Measurements from ENCODE around the gene ZNF599.
"Not testable (repeated sequence)": the region's sequence is repeated elsewhere in the genome, so short reads cannot be mapped to it uniquely, and the experiment has no call there.

The ZNF599 gene

DNA sequence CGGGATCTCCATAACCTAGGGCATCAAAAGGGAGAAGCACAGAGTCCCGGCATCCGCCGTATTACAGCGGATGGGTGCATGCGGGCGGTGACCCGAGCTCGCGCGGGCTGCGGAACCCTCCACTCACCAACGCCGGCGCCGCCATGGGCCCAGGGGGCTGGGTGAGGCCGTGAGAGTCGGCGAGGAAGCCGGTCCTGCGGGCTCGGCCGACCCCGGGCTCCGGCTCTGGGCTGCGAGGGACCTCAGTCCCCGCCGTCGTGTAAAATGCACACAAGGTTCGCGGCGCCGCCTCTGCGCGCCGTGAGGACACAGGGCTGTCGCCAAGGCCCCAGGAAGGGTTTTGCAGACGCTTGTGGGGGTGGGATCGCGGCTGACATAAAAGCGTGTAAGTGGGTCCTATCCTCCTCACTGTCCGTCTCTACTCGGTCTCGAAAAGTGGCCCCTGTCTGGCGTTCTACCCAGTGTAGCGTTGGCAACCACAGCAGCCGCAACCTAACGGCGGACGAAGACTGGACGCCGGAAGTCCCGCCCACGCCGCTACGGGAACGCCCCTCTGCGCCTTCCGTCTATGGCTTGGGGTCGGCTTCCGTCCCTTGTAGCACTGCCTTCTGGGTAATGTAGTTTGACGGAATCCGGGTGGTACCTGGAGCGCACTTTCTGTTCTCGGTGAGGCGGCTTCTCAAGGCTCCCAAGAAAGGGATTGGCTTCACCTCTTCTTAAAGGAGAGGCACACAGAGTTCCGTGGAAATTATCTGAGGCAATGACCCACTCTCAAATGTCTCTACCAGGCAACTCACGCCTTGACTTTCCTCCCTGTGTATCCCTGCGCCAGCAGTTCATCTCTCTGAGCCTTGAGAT is at the start of gene ZNF599:
ZNF599 (minus strand) TSS at position 519 of the 858 bp plus-strand sequence; CDS start at position 145, 374 bp downstream.
- TF ChIP-seq, protein P1, sequence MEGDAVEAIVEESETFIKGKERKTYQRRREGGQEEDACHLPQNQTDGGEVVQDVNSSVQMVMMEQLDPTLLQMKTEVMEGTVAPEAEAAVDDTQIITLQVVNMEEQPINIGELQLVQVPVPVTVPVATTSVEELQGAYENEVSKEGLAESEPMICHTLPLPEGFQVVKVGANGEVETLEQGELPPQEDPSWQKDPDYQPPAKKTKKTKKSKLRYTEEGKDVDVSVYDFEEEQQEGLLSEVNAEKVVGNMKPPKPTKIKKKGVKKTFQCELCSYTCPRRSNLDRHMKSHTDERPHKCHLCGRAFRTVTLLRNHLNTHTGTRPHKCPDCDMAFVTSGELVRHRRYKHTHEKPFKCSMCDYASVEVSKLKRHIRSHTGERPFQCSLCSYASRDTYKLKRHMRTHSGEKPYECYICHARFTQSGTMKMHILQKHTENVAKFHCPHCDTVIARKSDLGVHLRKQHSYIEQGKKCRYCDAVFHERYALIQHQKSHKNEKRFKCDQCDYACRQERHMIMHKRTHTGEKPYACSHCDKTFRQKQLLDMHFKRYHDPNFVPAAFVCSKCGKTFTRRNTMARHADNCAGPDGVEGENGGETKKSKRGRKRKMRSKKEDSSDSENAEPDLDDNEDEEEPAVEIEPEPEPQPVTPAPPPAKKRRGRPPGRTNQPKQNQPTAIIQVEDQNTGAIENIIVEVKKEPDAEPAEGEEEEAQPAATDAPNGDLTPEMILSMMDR (IDR thresholded peaks at IDR 0.05; ENCODE audit: low read depth, low read length): no peak
- peak; percentile 43 for DNase-seq (ENCODE audit: extremely low read depth, low read depth)

DNA sequence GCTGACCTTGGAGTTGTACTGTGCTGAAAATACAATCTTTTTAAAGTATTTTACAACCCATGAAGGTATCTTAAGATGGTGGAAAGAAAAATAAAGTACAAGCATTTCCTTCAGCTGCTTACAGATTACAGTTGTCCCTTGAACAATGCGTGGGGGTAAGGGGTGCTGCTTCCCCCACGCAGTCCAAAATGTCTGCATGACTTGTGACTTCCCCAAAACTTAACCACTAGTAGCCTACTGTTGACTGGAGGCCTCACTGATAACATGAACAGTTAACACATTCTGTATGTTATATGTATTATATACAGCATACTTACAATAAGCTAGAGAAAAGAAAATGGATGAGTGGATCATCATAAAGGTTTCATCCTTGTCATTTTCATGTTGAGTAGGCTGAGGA is 45.3 kb upstream of the ZNF599 start:
- no peak for DNase-seq (ENCODE audit: extremely low read depth, low read depth)
- TF ChIP-seq, protein P1 (IDR thresholded peaks at IDR 0.05; ENCODE audit: low read depth, low read length): no peak

DNA sequence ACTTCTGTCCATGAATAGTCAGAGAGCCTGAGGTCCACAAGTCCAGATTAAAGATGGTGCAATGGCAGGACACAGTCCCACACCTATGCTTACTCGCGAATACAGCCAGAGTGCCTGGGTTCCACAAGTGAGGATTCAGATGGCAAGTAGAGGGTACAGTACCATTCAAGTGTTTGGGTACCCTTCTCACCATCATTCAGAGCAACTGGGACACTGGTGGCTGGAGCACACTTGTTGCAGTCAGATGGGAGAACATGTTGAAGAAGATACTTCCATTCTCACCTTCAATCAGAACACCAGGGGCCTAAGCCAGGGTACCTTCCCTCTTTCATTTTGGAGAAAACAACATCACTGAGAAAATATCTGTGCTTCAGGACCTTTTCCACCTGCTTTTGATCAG is 43.7 kb upstream of the ZNF599 start:
- TF ChIP-seq, protein P1 (IDR thresholded peaks at IDR 0.05; ENCODE audit: low read depth, low read length): no peak
- DNase-seq (ENCODE audit: extremely low read depth, low read depth): no peak

DNA sequence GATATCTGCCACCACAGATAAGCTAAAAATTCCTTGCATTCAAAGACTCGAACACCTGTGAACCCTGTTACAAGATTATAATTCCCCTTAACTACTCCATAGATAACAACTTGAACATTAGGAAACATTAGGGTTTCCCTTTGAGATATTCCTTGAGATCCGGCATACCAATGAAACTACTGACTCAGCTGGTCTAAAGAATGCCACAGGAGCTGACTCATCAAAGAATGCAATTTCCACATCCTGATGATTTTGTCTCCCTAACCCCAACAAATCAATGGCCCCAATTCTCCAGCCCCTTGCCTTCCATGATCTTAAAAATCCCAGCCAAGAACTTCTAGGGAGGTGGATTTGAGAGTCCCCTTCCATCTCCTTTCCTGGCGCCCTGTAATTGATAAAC is 35.6 kb upstream of the ZNF599 start:
- DNase-seq (ENCODE audit: extremely low read depth, low read depth): no peak
- TF ChIP-seq, protein P1 (IDR thresholded peaks at IDR 0.05; ENCODE audit: low read depth, low read length): no peak

DNA sequence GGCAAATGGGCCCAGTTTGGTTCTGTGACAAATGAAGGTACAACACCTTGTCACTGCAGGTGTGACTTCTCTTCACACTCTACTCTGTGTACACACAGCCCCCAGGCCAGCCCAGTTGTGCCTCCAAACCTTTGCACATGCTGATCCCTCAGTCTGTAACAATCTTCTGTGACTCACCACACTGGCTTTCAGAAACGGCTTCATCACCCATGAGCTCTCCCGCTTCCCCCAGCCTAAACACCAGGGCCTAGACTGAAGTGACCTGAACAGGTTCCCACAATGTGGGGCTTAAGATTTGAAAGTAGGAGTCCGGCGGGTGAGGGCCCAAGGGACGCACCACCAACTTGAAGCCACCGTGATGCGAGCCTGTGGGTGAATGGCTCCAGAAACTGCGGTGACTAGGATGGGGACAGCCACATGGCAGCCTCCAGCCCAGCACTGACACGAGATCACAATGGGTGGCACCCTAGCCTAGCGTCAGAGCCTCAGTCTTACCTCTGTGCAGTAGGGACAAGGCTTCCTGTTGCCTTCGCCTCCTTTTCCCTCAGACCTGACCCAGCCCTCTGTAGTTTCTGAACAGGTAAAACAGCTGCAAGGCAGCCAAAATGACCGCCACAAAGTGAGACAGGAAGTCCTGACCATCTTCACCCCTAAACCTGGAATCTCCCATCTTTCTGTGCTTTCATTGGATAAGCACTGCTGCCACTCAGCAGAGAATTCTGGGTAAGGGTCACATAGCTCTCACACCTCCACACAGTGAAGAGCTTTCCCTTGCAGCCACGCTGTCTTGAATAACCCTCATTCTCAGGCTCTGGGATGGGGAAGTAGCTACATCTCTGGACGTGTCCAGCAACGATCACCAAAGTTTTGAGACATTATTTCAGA is 34.2 kb upstream of the ZNF599 start:
- DNase-seq (ENCODE audit: extremely low read depth, low read depth): no peak
- TF ChIP-seq, protein P1 (IDR thresholded peaks at IDR 0.05; ENCODE audit: low read depth, low read length): no peak

DNA sequence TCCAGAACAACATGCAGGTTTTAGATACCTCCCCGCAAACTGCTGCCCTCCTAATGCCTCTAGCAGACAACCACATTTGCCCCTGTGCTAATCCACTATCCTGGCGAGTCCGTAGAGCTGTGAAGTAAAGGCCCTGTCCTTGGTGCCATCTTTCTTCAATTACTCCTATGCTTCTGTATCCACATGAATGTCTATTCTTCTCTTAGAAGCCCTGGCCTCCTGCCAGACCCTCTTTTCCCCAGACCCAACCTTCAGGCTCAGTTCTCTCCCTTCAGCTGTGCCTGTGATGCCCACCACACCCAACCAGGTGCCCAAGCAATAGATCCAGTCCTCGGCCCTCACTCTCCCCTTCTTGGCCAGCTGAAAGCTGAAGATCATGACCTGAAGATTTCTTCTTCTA is 31.1 kb upstream of the ZNF599 start:
- DNase-seq (ENCODE audit: extremely low read depth, low read depth): no peak
- TF ChIP-seq, protein P1 (IDR thresholded peaks at IDR 0.05; ENCODE audit: low read depth, low read length): no peak

DNA sequence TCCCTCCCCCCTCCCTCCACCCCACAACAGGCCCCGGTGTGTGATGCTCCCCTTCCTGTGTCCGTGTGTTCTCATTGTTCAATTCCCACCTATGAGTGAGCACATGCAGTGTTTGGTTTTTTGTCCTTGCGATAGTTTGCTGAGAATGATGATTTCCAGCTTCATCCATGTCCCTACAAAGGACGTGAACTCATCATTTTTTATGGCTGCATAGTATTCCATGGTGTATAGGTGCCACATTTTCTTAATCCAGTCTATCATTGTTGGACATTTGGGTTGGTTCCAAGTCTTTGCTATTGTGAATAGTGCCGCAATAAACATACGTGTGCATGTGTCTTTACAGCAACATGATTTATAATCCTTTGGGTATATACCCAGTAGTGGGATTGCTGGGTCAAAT is 23.9 kb upstream of the ZNF599 start:
- not testable (repeated sequence) for DNase-seq (ENCODE audit: extremely low read depth, low read depth)
